Activated naive CD8-positive, alpha-beta T cell (primary cell): Measurements from ENCODE around the gene FREY1.

Experiments
- H3K27ac Mint-ChIP-seq: one replicate; pipeline ENCODE4 v1.8.0; 2021; ENCODE audit warnings: mixed read lengths
- H3K27me3 Mint-ChIP-seq: one replicate; pipeline ENCODE4 v1.8.0; 2021; ENCODE audit warnings: mixed read lengths
- H3K36me3 Mint-ChIP-seq: one replicate; pipeline ENCODE4 v1.8.0; 2021; ENCODE audit warnings: mixed read lengths
- H3K4me1 Mint-ChIP-seq: one replicate; pipeline ENCODE4 v1.8.0; 2021; ENCODE audit warnings: low read depth, mixed read lengths
- H3K4me3 Mint-ChIP-seq: one replicate; pipeline ENCODE4 v1.8.0; 2021; ENCODE audit warnings: mild to moderate bottlenecking, mixed read lengths
- H3K9me3 Mint-ChIP-seq: one replicate; pipeline ENCODE4 v1.8.0; 2021; ENCODE audit warnings: low read depth, mixed read lengths

Gene FREY1

DNA sequence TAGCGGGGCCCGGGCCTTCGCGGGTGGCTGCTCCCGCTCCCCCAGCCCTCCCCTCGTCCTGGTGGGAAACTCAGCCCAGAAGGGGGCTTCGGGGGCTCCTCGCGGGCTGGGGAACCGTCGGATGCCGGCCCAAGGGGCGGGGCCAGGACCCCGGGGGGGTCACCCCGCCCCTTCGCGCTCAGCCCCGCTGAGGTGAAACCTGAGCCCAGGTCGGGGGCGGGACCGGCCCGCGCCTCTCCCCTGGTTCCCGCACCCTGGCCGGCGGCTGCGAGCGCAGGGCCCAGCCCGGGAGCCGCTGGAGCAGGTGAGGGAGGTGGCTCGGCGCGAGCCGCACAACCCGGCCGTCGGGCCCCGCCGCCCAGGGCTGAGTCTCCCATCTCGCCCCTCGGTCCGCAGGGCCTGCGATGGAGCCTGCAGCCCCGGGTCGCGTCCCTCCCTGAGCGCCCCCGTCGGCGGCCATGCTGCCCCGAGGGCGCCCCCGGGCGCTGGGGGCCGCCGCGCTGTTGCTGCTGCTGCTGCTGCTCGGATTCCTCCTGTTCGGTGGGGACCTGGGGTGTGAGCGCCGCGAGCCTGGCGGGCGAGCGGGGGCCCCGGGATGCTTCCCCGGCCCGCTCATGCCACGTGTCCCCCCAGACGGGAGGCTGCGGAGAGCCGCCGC is 15.5 kb upstream of the FREY1 start, which contains the start of gene LARGE2:
Gene LARGE2, plus strand, starts transcription at position 232 of the 658 bp plus-strand sequence. Its CDS starts 227 bp downstream, at position 459.
- Mint-ChIP-seq H3K27me3 (no peaks in the 10 kb centered on the region), H3K4me1 (peaks cover 34% of the 10 kb centered on the region), H3K36me3 (no peaks in the 10 kb centered on the region), H3K9me3 (no peaks in the 10 kb centered on the region), H3K4me3 (peak within 1 kb of the TSS; percentile 80), H3K27ac (peak within 1 kb of the TSS; percentile 64)

DNA sequence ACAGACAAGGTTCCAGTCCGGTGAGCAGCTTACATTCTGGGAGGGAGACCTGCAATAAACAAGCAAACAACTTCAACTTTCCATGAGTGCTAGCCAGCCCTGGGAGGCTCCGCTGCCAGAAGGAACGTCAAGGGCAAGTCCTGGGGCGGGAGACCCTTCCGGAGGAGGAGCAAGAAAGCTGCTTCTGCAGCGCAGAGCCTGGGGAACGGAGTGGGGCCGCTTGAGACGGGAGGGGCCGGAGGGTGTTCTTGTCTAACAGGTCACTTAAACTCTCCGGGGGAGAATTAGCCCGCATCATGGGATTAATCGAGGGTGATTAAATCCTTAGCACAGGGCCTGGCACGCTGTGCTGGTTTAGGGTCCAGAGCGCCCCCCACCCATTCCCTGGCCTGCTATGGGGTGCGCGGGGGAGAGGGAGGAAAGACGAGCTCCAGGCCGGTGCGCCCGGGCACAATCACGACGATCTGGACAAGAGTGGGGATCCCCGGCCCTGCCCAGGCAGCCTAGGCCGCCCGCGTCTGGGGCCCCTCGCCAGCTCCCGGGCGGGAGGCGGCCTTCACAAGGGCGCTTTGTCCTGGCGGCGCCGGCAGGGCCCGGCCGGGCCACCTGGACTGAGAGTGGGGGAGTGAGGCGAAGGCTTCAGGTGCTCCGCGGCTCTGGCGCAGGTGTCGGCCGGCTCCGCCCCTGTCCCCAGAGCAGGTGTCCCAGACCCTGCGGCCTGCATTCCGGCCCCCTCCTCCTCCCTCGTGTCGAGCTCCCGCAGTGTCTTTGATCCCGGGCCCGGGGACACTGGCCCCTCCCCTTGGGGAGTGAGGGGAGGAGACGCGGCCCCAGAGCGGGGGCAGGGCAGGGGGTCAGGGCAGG is 14.7 kb upstream of the FREY1 start:
- Mint-ChIP-seq H3K27me3 (no peaks in the 10 kb centered on the region), H3K4me1 (peaks cover 32% of the 10 kb centered on the region), H3K36me3 (no peaks in the 10 kb centered on the region), H3K27ac (peak overlapping the region; percentile 64), H3K9me3 (no peaks in the 10 kb centered on the region), H3K4me3 (peak overlapping the region; percentile 78)

DNA sequence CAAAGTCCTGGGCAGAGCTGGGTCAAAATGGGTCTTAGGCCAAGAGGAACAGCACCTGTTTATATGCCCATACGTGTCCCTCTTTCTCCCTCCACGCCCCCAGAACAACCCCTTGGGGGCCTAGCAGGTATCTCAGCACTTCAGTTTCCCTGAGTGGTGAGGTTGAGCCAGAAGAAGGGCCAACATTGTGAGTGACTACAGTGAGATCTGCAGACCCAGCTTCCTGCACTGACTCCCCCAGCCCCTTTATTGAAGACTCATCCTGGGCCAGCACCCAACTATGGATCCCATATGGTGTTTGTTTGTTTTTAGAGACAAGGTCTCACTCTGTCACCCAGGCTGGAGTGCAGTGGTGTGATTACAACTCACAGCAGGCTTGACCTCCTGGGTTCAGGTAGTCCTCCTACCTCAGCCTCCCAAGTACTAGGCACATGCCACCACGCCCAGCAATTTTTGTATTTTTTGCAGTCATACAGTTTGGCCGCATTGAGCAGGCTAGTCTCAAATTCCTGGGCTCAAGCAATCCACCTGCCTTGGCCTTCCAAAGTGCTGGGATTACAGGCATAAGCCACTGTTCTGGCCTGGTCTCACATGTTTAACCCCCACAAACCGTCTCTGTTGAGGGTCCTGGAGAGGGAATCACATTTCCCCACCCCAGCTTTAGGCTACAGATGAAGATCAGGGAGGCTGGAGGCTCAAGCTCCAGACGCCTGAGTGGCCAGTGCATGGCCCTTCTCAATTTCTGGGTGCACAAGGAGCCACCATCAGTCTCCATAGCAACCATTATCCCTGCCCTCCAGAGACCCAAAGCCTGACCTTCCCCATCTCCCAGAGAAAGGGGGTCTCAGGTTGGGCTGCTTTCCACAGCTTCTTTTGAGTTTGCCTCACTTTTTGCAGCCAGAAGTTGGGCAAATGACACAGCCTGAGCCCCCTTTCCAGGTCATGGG is 13.7 kb upstream of the FREY1 start:
- Mint-ChIP-seq H3K4me1 (peaks cover 40% of the 10 kb centered on the region), H3K4me3 (peak overlapping the region; percentile 78), H3K9me3 (no peaks in the 10 kb centered on the region), H3K27me3 (no peaks in the 10 kb centered on the region), H3K27ac (peak overlapping the region; percentile 64), H3K36me3 (no peaks in the 10 kb centered on the region)

GRCh38 chr11:45919806-45920530 is 12.9 kb upstream of the FREY1 start:
- Mint-ChIP-seq H3K27ac (no peak overlapping the region), H3K27me3 (no peaks in the 10 kb centered on the region), H3K4me1 (peaks cover 46% of the 10 kb centered on the region), H3K36me3 (no peaks in the 10 kb centered on the region), H3K4me3 (no peak overlapping the region), H3K9me3 (no peaks in the 10 kb centered on the region)

DNA sequence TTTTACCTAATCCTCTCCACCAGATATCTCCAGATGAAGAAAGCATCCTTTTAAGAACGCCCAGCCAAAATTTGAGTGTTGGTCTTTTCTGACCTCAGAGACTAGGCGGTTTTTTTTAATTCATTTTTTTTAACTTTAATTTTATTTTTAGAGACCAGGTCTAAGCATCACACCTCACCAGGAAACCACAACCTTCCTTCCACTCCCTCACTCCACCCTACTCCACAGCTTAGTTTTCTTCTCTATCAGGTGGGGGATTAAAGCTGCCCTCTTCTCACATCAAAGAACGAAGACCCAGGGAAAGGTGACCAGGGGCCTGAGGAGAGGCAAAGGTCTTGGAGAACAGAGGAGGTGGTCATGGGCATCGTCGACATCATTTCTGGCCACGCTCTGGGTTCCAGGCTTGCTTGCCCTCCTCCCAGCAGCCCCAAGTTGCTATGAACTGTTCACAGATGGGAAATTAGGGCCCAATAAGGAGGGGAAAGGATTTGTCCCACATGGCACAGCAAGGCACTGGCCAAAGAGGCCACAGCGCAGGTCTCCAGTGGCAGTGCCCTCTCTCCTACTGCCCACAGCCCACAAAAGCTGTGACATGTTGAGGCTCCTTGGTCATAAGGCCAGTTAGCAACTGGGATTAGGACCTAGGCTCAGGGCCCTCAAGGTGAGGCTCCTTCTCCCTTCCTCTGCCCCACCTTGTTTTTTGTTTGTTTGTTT is 12.0 kb upstream of the FREY1 start:
- Mint-ChIP-seq H3K27me3 (no peaks in the 10 kb centered on the region), H3K4me3 (peak overlapping the region; percentile 95), H3K9me3 (no peaks in the 10 kb centered on the region), H3K27ac (peak overlapping the region; percentile 97), H3K4me1 (peaks cover 43% of the 10 kb centered on the region), H3K36me3 (no peaks in the 10 kb centered on the region)

DNA sequence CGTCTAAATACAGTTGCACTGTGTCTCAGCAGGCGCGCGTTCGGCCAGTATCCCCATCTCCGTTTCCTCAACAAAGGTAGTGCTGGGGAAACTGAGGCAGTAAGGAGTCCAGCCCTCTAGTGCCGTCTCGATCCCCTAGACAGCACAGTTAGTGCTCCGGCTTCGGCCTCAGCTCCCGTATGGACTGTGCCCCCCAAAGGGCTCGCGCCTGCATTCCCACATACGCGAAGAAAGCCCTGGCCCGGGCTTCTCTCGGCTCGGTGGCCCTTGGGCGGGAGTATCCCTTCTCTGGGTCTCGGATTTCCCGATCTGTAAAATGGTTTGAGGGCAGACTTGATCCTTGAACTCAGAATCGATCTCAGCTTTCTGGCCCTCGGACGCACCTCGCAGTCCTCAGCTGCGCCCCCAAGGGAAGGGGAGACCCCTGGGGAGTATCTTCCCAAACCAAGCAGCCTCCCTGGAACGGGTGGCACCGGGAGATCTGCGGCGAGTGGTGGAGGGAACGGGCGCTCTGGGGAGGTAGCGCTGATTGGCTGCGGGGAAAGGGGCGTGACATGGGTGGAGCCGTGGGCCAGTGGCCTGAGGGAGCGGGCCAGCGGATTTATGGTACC is 11.4 kb upstream of the FREY1 start:
- no peaks in the 10 kb centered on the region for H3K9me3 Mint-ChIP-seq
- H3K27ac Mint-ChIP-seq = peak overlapping the region; percentile 97
- peaks cover 41% of the 10 kb centered on the region for H3K4me1 Mint-ChIP-seq
- peak overlapping the region; percentile 95 for H3K4me3 Mint-ChIP-seq
- H3K27me3 Mint-ChIP-seq = no peaks in the 10 kb centered on the region
- H3K36me3 Mint-ChIP-seq = no peaks in the 10 kb centered on the region

DNA sequence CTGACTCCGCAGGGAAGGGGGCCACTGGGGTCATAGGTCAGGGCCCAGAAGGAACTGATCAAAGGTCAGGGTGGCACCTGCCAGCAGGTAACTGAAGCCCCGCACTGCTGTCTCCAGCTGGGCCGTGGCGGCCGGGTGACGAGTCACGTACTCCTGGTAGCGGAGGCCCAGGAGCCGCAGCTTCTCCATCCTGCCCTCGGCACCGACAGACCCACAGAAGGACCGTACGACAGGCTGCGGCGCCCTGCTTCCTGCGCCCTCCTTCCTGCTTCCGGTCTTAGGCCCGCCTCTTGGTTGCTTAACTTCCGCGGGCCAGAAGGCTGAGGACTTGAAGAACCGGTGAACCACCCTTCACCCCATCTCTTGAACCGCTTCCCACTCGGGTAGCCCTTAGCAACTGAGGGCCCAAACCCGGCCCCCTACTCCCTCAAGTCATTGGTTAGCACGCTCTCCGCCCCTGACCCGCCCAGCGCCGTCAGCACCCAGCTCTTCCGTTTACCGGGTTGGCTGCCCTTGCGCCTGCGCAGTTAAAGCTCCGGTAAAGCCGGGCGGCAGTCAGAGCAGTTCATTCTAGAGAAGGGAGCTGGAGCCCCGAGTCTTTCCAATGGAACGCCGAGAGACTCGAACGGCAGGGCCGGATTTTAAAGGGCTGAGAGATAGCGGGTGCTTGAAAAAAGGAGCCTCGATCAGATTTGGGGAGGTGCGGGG is 10.7 kb upstream of the FREY1 start, which contains the start of gene PEX16:
Gene PEX16, minus strand, starts transcription at position 255 of the 708 bp plus-strand sequence. Its CDS starts 66 bp downstream, at position 189.
- peaks cover 37% of the 10 kb centered on the region for H3K4me1 Mint-ChIP-seq
- H3K9me3 Mint-ChIP-seq = no peaks in the 10 kb centered on the region
- peak within 1 kb of the TSS; percentile 97 for H3K27ac Mint-ChIP-seq
- H3K27me3 Mint-ChIP-seq = no peaks in the 10 kb centered on the region
- no peaks in the 10 kb centered on the region for H3K36me3 Mint-ChIP-seq
- H3K4me3 Mint-ChIP-seq = peak within 1 kb of the TSS; percentile 95

DNA sequence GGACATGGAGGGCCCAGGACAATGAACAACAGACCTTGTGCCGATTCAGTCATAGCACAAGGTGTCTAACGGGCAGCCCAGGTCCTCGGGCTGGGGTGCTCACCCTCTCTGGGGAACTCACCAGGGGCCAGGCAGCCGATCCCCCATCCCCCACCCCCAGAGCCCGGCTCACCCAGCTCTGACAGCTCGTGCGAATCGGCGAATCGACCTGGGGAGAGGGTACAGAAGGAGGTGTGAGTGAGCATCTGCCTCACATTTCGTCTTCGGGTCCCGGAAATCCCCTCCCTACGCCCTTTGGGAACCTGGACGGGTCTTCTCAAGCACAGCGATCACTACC is 10.2 kb upstream of the FREY1 start:
- Mint-ChIP-seq H3K4me1 (peaks cover 37% of the 10 kb centered on the region), H3K4me3 (peak overlapping the region; percentile 95), H3K36me3 (no peaks in the 10 kb centered on the region), H3K27ac (peak overlapping the region; percentile 97), H3K27me3 (no peaks in the 10 kb centered on the region), H3K9me3 (no peaks in the 10 kb centered on the region)

- Mint-ChIP-seq H3K4me3 (peak overlapping the region; percentile 20), H3K36me3 (no peaks in the 10 kb centered on the region), H3K27me3 (no peaks in the 10 kb centered on the region), H3K27ac (no peak overlapping the region), H3K4me1 (peaks cover 33% of the 10 kb centered on the region), H3K9me3 (no peaks in the 10 kb centered on the region)
Measured at GRCh38 chr11:45915446-45915845, 8.4 kb upstream of the FREY1 start.

DNA sequence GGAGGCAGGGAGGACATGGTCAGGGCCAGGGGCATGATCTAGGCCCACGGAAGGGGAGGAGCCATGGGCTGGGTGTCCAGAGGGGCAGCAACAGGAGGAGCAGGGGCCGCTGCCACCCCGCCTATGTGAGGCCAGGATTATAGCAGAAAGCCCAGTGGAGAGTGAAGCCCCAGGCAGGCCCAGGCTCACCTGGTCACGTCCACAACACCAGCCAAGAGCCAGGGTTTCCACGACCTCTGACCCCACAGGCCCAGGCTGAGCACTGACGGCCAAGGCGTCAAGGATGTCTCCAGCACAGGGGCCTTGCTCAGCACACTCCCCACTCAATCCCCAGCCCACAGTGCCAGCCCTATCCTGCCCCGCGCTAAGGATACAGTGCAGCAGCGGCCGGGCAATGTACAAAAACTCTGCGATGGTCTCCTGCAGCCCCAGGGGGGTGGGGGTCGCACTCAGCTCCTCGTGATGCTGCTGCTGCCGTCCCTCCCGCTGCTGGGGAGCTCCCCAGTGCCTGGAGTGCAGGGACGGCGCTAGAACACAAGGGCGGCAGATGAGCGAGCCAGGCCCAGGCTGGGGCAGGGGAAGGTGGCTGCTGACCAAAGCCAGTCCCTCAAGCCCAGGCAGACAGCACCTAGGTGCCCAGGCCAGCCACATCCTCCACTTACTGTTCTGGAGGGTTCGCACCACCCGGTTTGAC is 7.0 kb upstream of the FREY1 start:
- Mint-ChIP-seq H3K36me3 (no peaks in the 10 kb centered on the region), H3K27ac (no peak overlapping the region), H3K4me1 (peaks cover 24% of the 10 kb centered on the region), H3K27me3 (no peaks in the 10 kb centered on the region), H3K9me3 (no peaks in the 10 kb centered on the region), H3K4me3 (no peak overlapping the region)

DNA sequence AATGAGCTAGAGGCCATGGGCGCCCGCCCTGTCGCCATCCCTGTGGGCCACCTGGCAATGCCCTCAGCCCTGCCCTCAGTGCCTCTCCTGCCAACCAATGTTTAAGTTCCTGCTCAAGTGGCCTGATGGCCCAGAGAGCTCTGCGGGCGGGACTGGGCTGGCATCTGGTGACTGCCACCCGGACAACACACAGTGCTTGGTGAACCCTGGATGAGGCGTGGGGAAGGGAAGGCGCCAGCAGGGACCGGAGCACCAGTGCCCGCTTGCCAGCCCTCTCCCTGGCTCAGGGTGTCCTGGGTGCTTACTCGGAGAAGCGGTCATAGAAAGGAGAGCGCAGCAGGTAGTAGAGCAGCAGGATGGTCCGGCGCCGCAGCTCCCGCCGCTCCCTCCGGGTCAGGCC is 6.4 kb upstream of the FREY1 start:
- H3K4me1 Mint-ChIP-seq = peaks cover 20% of the 10 kb centered on the region
- H3K9me3 Mint-ChIP-seq = no peaks in the 10 kb centered on the region
- no peak overlapping the region for H3K27ac Mint-ChIP-seq
- no peaks in the 10 kb centered on the region for H3K27me3 Mint-ChIP-seq
- H3K36me3 Mint-ChIP-seq = no peaks in the 10 kb centered on the region
- no peak overlapping the region for H3K4me3 Mint-ChIP-seq

DNA sequence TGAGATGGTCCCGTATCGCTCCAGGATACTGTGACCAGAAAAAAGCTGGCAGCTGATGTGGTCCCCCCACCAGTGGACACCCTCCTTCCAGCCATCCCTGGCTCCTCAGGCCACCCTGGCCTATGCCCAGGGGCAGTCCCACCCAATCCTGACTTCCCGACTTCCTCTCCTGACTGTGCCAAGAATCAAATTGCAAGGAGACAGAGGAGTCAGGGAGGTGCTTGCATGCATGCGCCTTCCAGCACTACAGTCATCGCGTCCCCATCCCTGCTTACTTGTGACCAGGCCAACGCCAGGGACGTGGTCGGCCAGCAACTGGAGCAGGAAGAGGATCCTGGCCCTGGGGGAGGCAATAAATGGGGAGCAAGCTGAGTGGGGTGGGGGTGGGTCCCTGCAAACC is 3.6 kb upstream of the FREY1 start:
- peaks cover 8% of the 10 kb centered on the region for H3K4me1 Mint-ChIP-seq
- H3K27ac Mint-ChIP-seq = no peak overlapping the region
- H3K9me3 Mint-ChIP-seq = no peaks in the 10 kb centered on the region
- no peaks in the 10 kb centered on the region for H3K27me3 Mint-ChIP-seq
- H3K4me3 Mint-ChIP-seq = no peak overlapping the region
- H3K36me3 Mint-ChIP-seq = no peaks in the 10 kb centered on the region
